ENCODE measurements around the gene ITGA8. TPM values are rescaled to one million over a fixed set of nuclear protein-coding genes. Genes with fewer than 3 reads are reported as not detected.

The ITGA8 gene
- total and polyA plus RNA-seq, 2 of the 13 experiments (the other 11 are each of a cell fraction or from before 2014, with no cell fraction given) = not detected

DNA sequence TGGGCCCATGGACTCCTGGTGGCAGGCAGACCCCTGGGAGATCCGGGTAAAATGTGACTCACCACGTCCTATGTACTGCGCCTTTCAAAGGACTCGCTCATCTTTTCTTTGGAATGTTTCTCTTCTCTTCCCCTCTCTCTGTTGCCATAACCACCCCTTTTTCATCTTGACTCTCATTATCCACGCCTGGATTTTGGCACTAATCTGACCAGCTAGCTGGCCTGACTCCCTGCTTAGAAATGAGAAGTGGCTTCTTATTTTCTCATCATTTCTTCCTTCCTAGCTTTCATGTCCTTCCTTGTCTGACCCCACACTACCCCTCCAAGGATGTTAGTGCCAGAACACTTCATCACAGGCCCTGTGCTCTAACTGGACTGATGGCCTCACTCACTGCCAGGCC lies 250.6 kb downstream of the ITGA8 start (continued):
- TF ChIP-seq ZNF607 (CRISPR knock-in tag; IDR thresholded peaks at IDR 0.05; ENCODE audit: borderline replicate concordance) (no peak), GABPA (IDR thresholded peaks at IDR 0.05; ENCODE audit: low read depth, low read length) (no peak), GABPA (CRISPR knock-in tag; IDR thresholded peaks at IDR 0.05; ENCODE audit: low read depth) (no peak), THAP11 (CRISPR knock-in tag; IDR thresholded peaks at IDR 0.05) (no peak), ZEB1 (IDR thresholded peaks at IDR 0.05; ENCODE audit: insufficient replicate concordance, low read depth) (no peak), PCBP1 (IDR thresholded peaks at IDR 0.05; ENCODE audit: borderline replicate concordance, low read depth, low read length) (no peak), ZKSCAN8 (CRISPR knock-in tag; IDR thresholded peaks at IDR 0.05; ENCODE audit: borderline replicate concordance) (no peak)
- TF ChIP-seq, protein P1, sequence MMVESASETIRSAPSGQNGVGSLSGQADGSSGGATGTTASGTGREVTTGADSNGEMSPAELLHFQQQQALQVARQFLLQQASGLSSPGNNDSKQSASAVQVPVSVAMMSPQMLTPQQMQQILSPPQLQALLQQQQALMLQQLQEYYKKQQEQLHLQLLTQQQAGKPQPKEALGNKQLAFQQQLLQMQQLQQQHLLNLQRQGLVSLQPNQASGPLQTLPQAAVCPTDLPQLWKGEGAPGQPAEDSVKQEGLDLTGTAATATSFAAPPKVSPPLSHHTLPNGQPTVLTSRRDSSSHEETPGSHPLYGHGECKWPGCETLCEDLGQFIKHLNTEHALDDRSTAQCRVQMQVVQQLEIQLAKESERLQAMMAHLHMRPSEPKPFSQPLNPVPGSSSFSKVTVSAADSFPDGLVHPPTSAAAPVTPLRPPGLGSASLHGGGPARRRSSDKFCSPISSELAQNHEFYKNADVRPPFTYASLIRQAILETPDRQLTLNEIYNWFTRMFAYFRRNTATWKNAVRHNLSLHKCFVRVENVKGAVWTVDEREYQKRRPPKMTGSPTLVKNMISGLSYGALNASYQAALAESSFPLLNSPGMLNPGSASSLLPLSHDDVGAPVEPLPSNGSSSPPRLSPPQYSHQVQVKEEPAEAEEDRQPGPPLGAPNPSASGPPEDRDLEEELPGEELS (CRISPR knock-in tag; IDR thresholded peaks at IDR 0.05) = no peak
- TF ChIP-seq, protein P2, sequence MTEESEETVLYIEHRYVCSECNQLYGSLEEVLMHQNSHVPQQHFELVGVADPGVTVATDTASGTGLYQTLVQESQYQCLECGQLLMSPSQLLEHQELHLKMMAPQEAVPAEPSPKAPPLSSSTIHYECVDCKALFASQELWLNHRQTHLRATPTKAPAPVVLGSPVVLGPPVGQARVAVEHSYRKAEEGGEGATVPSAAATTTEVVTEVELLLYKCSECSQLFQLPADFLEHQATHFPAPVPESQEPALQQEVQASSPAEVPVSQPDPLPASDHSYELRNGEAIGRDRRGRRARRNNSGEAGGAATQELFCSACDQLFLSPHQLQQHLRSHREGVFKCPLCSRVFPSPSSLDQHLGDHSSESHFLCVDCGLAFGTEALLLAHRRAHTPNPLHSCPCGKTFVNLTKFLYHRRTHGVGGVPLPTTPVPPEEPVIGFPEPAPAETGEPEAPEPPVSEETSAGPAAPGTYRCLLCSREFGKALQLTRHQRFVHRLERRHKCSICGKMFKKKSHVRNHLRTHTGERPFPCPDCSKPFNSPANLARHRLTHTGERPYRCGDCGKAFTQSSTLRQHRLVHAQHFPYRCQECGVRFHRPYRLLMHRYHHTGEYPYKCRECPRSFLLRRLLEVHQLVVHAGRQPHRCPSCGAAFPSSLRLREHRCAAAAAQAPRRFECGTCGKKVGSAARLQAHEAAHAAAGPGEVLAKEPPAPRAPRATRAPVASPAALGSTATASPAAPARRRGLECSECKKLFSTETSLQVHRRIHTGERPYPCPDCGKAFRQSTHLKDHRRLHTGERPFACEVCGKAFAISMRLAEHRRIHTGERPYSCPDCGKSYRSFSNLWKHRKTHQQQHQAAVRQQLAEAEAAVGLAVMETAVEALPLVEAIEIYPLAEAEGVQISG (CRISPR knock-in tag; IDR thresholded peaks at IDR 0.05) = no peak

- no peak for ATAC-seq
- in situ Hi-C loops (cut with HindIII; ENCODE audit: extremely low pct_ligation_motif_present, low pct_unique_long_range_greater_than_20kb) (no loop called here), intact Hi-C loops (cut with micrococcal nuclease; ENCODE audit: unreplicated experiment) (no loop called here)
- 0% methylated on average over 3 of the region's 3 CpGs for WGBS (ENCODE audit: low lambda C conversion rate)
- no peak for FAIRE-seq
- Histone ChIP-seq H3K79me2 (ENCODE audit: insufficient read depth, low read length) (no peaks in the 10 kb centered on the region), H3K4me1 (ENCODE audit: insufficient read depth, low read length) (no peaks in the 10 kb centered on the region), H3K4me3 (replicated peaks in 1 of 3; ENCODE audit: insufficient read depth in 1 of 3, low read depth in 2 of 3, low read length in 3 of 3) (no peak overlapping the region), H3K36me3 (replicated peaks in 1 of 2; ENCODE audit: control insufficient read depth in 1 of 2, insufficient read depth in 2 of 2, low read length in 2 of 2) (no peaks in the 10 kb centered on the region), H3K27me3 (ENCODE audit: control insufficient read depth in 1 of 2, insufficient read depth in 2 of 2, low read length in 2 of 2) (no peaks in the 10 kb centered on the region; a peak in 1 of 5 replicates), H2AFZ (ENCODE audit: low read length) (no peak overlapping the region), H3K27ac (ENCODE audit: extremely low read length, insufficient read depth, low read length) (no peak overlapping the region), H3K9ac (ENCODE audit: insufficient read depth, low read depth, low read length) (no peak overlapping the region), H4K20me1 (ENCODE audit: insufficient read depth, low read length) (no peaks in the 10 kb centered on the region), H3K9me3 (ENCODE audit: low read length) (no peaks in the 10 kb centered on the region), H3K4me2 (ENCODE audit: low read depth, low read length) (no peak overlapping the region)
- ChIA-PET POLR2A (no interaction called here), CTCF (ENCODE audit: low intra/inter-chr PET ratio, low total read pairs) (no interaction called here)
- DNase-seq (ENCODE audit: low spot score) = no peak
- BruUV-seq (replicated peaks) = no TSS peak
- TF ChIP-seq TRIM22 (IDR thresholded peaks at IDR 0.05) (no peak), ZSCAN29 (CRISPR knock-in tag; conservative IDR thresholded peaks at IDR 0.05) (no peak), MXD4 (CRISPR knock-in tag; IDR thresholded peaks at IDR 0.05) (no peak), NR2F2 (IDR thresholded peaks at IDR 0.05; ENCODE audit: borderline replicate concordance, low read depth) (no peak), SSRP1 (CRISPR knock-in tag; IDR thresholded peaks at IDR 0.05) (no peak), ZNF883 (CRISPR knock-in tag; IDR thresholded peaks at IDR 0.05; ENCODE audit: not compliant biosample characterization) (no peak), ZEB1 (IDR thresholded peaks at IDR 0.05; ENCODE audit: insufficient replicate concordance, low read depth) (no peak), ETV6 (CRISPR knock-in tag; conservative IDR thresholded peaks at IDR 0.05) (no peak)
- TF ChIP-seq, protein P3, sequence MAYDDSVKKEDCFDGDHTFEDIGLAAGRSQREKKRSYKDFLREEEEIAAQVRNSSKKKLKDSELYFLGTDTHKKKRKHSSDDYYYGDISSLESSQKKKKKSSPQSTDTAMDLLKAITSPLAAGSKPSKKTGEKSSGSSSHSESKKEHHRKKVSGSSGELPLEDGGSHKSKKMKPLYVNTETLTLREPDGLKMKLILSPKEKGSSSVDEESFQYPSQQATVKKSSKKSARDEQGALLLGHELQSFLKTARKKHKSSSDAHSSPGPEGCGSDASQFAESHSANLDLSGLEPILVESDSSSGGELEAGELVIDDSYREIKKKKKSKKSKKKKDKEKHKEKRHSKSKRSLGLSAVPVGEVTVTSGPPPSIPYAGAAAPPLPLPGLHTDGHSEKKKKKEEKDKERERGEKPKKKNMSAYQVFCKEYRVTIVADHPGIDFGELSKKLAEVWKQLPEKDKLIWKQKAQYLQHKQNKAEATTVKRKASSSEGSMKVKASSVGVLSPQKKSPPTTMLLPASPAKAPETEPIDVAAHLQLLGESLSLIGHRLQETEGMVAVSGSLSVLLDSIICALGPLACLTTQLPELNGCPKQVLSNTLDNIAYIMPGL (CRISPR knock-in tag; IDR thresholded peaks at IDR 0.05; ENCODE audit: borderline replicate concordance in 1 of 2, low read depth in 1 of 2) = no peak
These were observed 255.3 kb downstream of the ITGA8 start for GRCh38 chr10:15464381-15464780.

Measured in HepG2 (cell line).